SU-DHL-6 (cell line): Measurements from ENCODE around the gene COL15A1.

Experiments used
- H2AFZ ChIP-seq: fragments of 200-600 bp; sonication (generic); 2 replicates; pipeline ENCODE4 v1.6.1; 2014; ENCODE audit warnings: low read depth, mild to moderate bottlenecking, moderate library complexity, mixed read lengths, antibody characterized with exemption, low read length; ENCODE audit not compliant: severe bottlenecking
- H3F3A ChIP-seq: fragments of 200-600 bp; shearing (Covaris generic); 2 replicates; pipeline ENCODE4 v1.6.0; 2016; ENCODE audit warnings: antibody characterized with exemption, mild to moderate bottlenecking; ENCODE audit not compliant: insufficient read depth
- H3K27ac ChIP-seq: fragments of 200-600 bp; sonication (generic); 2 replicates; pipeline ENCODE4 v1.5.1; 2016; ENCODE audit warnings: low read depth, mild to moderate bottlenecking, low read length, moderate library complexity, mixed read lengths
- H3K27me3 ChIP-seq: fragments of 200-600 bp; sonication (generic), shearing (Covaris generic); 2 replicates; pipeline ENCODE4 v1.6.0; 2014; ENCODE audit warnings: mild to moderate bottlenecking, low read length
- H3K36me3 ChIP-seq: fragments of 200-600 bp; sonication (generic); 2 replicates; pipeline ENCODE4 v1.6.1; 2014; ENCODE audit warnings: mild to moderate bottlenecking, low read length, mixed read lengths
- H3K4me2 ChIP-seq: fragments of 300-600, 200-600 bp; shearing (Covaris generic), sonication (generic); 2 replicates; pipeline ENCODE4 v1.6.0; 2014; ENCODE audit warnings: low read length, low read depth, mild to moderate bottlenecking; ENCODE audit not compliant: poor library complexity, severe bottlenecking
- H3K4me3 ChIP-seq: fragments of 200-600 bp; sonication (generic); 2 replicates; pipeline ENCODE4 v1.5.1; 2014; ENCODE audit warnings: antibody characterized with exemption, low read length, mild to moderate bottlenecking, mixed read lengths; ENCODE audit not compliant: insufficient read depth, poor library complexity, severe bottlenecking
- H3K79me2 ChIP-seq: fragments of 200-600 bp; sonication (generic); 2 replicates; pipeline ENCODE4 v1.6.1; 2014; ENCODE audit warnings: mild to moderate bottlenecking, low read length, moderate library complexity; ENCODE audit not compliant: insufficient read depth
- H3K9ac ChIP-seq: fragments of 200-600 bp; sonication (generic); 2 replicates; pipeline ENCODE4 v1.7.0; 2014; ENCODE audit warnings: mild to moderate bottlenecking, low read length
- H3K9me2 ChIP-seq: fragments of 200-600 bp; sonication (generic); replicated peaks from 2 replicates; pipeline ENCODE4 v1.6.1; 2014; ENCODE audit warnings: low read length; ENCODE audit not compliant: insufficient read depth
- H3K9me3 ChIP-seq: fragments of 200-600 bp; sonication (generic); 2 replicates; pipeline ENCODE4 v1.6.1; 2014; ENCODE audit warnings: low read length, mixed read lengths; ENCODE audit not compliant: insufficient read depth
- H4K20me1 ChIP-seq: fragments of 200-600 bp; sonication (generic); 2 replicates; pipeline ENCODE4 v1.6.1; 2014; ENCODE audit warnings: low read depth, mild to moderate bottlenecking, antibody characterized with exemption, low read length, moderate library complexity, mixed read lengths
- CTCF ChIP-seq: fragments of 200-600 bp; sonication (generic); IDR thresholded peaks from one replicate; pipeline ENCODE4 v1.5.1; 2017; ENCODE audit warnings: antibody characterized with exemption, mild to moderate bottlenecking, low read length, moderate library complexity; ENCODE audit not compliant: insufficient read depth, poor library complexity, severe bottlenecking
- EZH2phosphoT487 ChIP-seq: fragments of 200-600 bp; sonication (generic), shearing (Covaris generic); conservative IDR thresholded peaks from 2 replicates; pipeline ENCODE4 v1.6.1; 2018; ENCODE audit warnings: mild to moderate bottlenecking, antibody characterized with exemption, low read length, moderate library complexity, mixed read lengths

Gene COL15A1

GRCh38 chr9:98913705-98914104, 30.0 kb upstream of the COL15A1 start:
- TF ChIP-seq EZH2phosphoT487 (no peak), CTCF (no peak)
- no peak overlapping the region for H3K27ac ChIP-seq
- H3K9me3 ChIP-seq = no peaks in the 10 kb centered on the region
- H3K9ac ChIP-seq = no peak overlapping the region
- H3K4me2 ChIP-seq = no peak overlapping the region
- H3K9me2 ChIP-seq = no peaks in the 10 kb centered on the region
- H3F3A ChIP-seq = no peaks in the 10 kb centered on the region
- no peaks in the 10 kb centered on the region for H3K79me2 ChIP-seq
- no peak overlapping the region for H3K4me3 ChIP-seq
- no peaks in the 10 kb centered on the region for H4K20me1 ChIP-seq
- H2AFZ ChIP-seq = no peak overlapping the region
- H3K27me3 ChIP-seq = no peaks in the 10 kb centered on the region
- no peaks in the 10 kb centered on the region for H3K36me3 ChIP-seq

GRCh38 chr9:98915599-98915998, 28.1 kb upstream of the COL15A1 start:
- no peaks in the 10 kb centered on the region for H3K27me3 ChIP-seq
- H3K4me2 ChIP-seq = no peak overlapping the region
- no peaks in the 10 kb centered on the region for H3K36me3 ChIP-seq
- H3K27ac ChIP-seq = no peak overlapping the region
- H3K9me2 ChIP-seq = no peaks in the 10 kb centered on the region
- H3F3A ChIP-seq = no peaks in the 10 kb centered on the region
- TF ChIP-seq CTCF = no peak
- no peak for TF ChIP-seq EZH2phosphoT487
- no peaks in the 10 kb centered on the region for H4K20me1 ChIP-seq
- no peak overlapping the region for H2AFZ ChIP-seq
- H3K9me3 ChIP-seq = no peaks in the 10 kb centered on the region
- no peak overlapping the region for H3K9ac ChIP-seq
- no peaks in the 10 kb centered on the region for H3K79me2 ChIP-seq
- H3K4me3 ChIP-seq = no peak overlapping the region

GRCh38 chr9:98916660-98917059, 27.0 kb upstream of the COL15A1 start:
- no peaks in the 10 kb centered on the region for H3K27me3 ChIP-seq
- H3K79me2 ChIP-seq = no peaks in the 10 kb centered on the region
- H4K20me1 ChIP-seq = no peaks in the 10 kb centered on the region
- H3K9me3 ChIP-seq = no peaks in the 10 kb centered on the region
- TF ChIP-seq CTCF (no peak), EZH2phosphoT487 (no peak)
- no peaks in the 10 kb centered on the region for H3F3A ChIP-seq
- no peak overlapping the region for H2AFZ ChIP-seq
- no peaks in the 10 kb centered on the region for H3K36me3 ChIP-seq
- H3K9me2 ChIP-seq = no peaks in the 10 kb centered on the region
- no peak overlapping the region for H3K4me3 ChIP-seq
- no peak overlapping the region for H3K4me2 ChIP-seq
- H3K9ac ChIP-seq = no peak overlapping the region
- no peak overlapping the region for H3K27ac ChIP-seq
